ENCODE measurements around the gene KCNA1. TPM values are rescaled to one million over a fixed set of nuclear protein-coding genes. Genes with fewer than 3 reads are reported as not detected.

Gene KCNA1
- polyA plus RNA-seq, 1 donor, result 1.0 TPM

- no peak for DNase-seq (ENCODE audit: low read depth)
Observed at GRCh38 chr12:4960547-4960946, 50.8 kb downstream of the KCNA1 start.

GRCh38 chr12:4961311-4961710 is 51.6 kb downstream of the KCNA1 start:
- DNase-seq (ENCODE audit: low read depth), result no peak

GRCh38 chr12:4962539-4963486 is 53.1 kb downstream of the KCNA1 start:
- DNase-seq (ENCODE audit: low read depth), result no peak

Other genes starting within 250 kb of the KCNA1 start
- gene GALNT8, start 189.5 kb upstream of the KCNA1 start, polyA plus RNA-seq (ENCODE audit: insufficient read length), result 3.7 TPM
- 1.8 TPM for gene KCNA5, start 134.0 kb downstream of the KCNA1 start, polyA plus RNA-seq (ENCODE audit: insufficient read length)